HG02588 (cell line): ENCODE results near the gene AMFR.
A peak's percentile ranks its signal among the peaks of the same experiment; 100 is the strongest.

ENCODE experiments used
- ATAC-seq: cut with Tn5 transposase; IDR thresholded peaks from one replicate; pipeline ENCODE4 v1.9.1; 2021; ENCODE audit warnings: mild to moderate bottlenecking, moderate library complexity; ENCODE audit not compliant: unreplicated experiment

Gene AMFR

GRCh38 chr16:56425439-56425832 lies at the start of gene AMFR:
Gene AMFR, minus strand, starts transcription at chr16:56425545. Its CDS starts 218 bp downstream, at chr16:56425327.
- peak; percentile 78 for ATAC-seq

DNA sequence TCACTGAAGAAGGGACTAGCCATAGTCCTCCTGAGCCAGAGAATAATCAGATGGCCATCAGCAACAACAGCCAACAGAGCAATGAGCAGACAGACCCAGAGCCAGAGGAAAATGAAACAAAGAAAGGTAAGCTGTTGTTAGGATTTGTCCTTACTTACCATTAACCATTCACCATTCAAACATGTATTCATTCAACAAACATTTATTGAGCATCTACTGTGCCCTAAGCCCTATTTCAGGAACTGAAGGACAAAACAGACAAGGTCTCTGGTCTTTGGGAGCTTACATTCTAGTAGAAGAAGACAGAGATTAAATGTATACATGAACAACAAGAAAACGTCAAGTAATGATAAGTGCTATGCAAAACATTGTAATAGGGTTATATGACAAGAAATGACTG lies 45.3 kb upstream of the AMFR start:
- no peak for ATAC-seq

DNA sequence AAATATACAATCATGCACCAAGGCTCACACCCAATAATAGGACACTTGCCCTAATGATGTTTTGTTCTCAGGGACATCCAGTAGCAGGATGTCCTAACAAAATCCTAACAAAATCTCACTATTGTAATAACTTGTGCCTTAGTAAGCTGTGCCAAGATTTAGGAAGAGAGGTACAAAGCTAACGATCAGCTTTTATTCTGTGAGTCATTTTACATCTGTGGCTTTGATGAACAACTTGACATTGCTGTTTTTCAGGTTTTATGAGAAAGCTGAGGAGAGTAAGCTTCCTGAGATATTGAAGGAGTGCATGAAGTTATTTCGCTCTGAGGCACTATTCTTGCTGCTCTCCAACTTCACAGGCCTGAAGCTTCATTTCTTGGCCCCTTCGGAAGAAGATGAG lies 44.9 kb upstream of the AMFR start:
- no peak for ATAC-seq

- ATAC-seq: no peak
Observed at GRCh38 chr16:56469748-56470147, 44.4 kb upstream of the AMFR start.

- ATAC-seq: no peak
Observed at GRCh38 chr16:56468800-56469199, 43.5 kb upstream of the AMFR start.

- no peak for ATAC-seq
Observed at GRCh38 chr16:56466344-56466743, 41.0 kb upstream of the AMFR start.

- no peak for ATAC-seq
Observed at GRCh38 chr16:56463153-56463552, 37.8 kb upstream of the AMFR start.

- ATAC-seq: no peak
Observed at GRCh38 chr16:56462064-56462796, 36.9 kb upstream of the AMFR start.

- no peak for ATAC-seq
Observed at GRCh38 chr16:56460101-56460500, 34.8 kb upstream of the AMFR start.

DNA sequence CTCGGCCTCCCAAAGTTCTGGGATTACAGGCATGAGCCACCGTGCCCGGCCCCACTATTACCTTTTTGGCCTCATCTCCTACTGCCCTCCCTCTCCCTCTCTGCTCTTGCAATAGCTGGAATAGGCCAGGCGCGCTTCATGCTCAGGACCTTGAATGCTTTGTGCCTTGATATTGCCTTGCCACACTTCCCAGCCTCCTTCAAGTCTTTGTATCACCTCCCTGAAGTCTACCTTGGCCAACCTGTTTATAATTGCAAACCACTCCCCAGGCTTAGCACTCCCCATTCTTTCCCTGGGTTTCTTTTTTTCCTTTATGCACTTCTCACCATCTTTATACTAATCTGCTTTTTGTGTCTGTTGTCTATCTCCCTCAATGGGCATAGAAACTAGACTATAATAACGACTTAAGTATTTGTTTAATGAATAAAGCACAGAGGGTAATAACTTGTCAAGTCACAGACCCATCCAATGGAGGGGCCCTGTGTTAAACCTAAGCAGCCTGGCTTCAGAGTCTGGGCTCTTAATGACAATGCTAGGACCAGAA lies 32.7 kb upstream of the AMFR start:
- ATAC-seq: no peak

- peak; percentile 33 for ATAC-seq
Observed at GRCh38 chr16:56451753-56452689, 26.7 kb upstream of the AMFR start.

- peak; percentile 99 for ATAC-seq
Observed at GRCh38 chr16:56450986-56451752, 25.8 kb upstream of the AMFR start, which contains the start of the genes NUDT21 and OGFOD1. Gene NUDT21, minus strand, starts transcription at chr16:56451332. Its CDS starts 130 bp downstream, at chr16:56451202. Gene OGFOD1, plus strand, starts transcription at chr16:56451554. Its CDS starts 59 bp downstream, at chr16:56451613.

DNA sequence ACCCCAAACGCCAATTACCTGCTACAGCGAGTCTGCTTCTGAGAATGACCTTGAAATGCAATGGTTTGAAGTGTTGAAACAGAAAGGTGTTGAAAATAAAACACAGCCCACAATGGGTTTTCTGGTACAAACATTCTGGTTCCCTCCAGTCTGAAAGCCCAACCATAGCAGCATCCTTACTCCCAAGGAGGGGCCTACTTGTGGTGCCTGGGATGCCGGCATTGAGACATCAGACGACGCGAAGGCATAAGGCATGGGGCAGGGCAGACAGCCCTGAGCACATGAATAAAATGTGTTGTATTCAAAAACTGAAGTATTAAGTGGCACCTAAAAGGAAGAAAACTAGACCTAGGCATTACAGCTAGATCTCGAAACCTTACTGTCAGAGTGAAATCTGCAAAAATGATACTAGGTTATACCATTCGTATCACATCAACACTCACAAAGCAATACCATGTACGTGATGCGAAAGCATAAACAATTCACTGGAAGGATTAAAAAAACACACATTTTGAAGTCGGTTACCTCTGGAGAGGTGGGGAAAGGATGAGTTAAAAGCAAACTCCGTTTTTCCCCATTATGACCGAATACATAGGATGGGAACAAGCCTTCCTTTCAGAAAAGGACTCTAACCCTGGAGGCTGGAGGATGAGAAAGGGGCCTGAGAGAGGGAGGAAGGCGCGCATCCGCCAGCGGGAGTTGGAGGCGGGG lies 25.1 kb upstream of the AMFR start:
- ATAC-seq: peak; percentile 26

GRCh38 chr16:56448005-56448404 lies 22.7 kb upstream of the AMFR start:
- no peak for ATAC-seq

GRCh38 chr16:56447286-56447685 lies 21.9 kb upstream of the AMFR start:
- no peak for ATAC-seq

GRCh38 chr16:56438038-56438437 lies 12.7 kb upstream of the AMFR start:
- no peak for ATAC-seq

- ATAC-seq: no peak
Observed at GRCh38 chr16:56436258-56436657, 10.9 kb upstream of the AMFR start.

DNA sequence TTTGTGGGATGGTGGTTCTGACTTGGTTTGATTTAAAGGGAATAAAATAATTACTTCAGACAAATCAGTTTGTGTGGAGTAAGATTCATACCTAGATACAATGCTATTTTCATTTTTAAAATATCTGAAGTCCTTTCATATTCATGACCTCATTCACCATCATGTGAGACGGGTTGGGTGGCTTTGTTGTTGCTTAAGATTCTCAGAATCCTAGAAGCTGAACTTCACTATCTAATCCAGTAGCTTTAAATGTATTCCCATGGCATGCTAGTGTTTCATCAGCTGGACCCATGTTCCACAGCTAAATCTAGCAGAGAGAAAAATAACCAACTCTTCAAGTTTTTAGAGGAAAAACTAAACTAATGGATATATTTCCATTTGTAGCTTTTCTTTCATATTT lies 2.7 kb upstream of the AMFR start:
- no peak for ATAC-seq

GRCh38 chr16:56426585-56426984 lies 1.2 kb upstream of the AMFR start:
- no peak for ATAC-seq

GRCh38 chr16:56424791-56425438 lies 430 bp downstream of the AMFR start:
- peak; percentile 30 for ATAC-seq
